Memory B cell (primary cell): Measurements from ENCODE around the gene TUBA8.
"Not testable (repeated sequence)": the region's sequence is repeated elsewhere in the genome, so short reads cannot be mapped to it uniquely, and the experiment has no call there.

Experiments used
- ATAC-seq: fragments of 150-1000 bp; cut with Tn5 transposase; 2 replicates; pipeline ENCODE4 v1.10.0; 2021; ENCODE audit warnings: low read depth, mild to moderate bottlenecking, moderate library complexity
- DNase-seq, 2 donors: peaks; one replicate each; pipeline ENCODE4 v3.0.0; 2022; ENCODE audit warnings: low spot score in 2 of 2
- H3K27ac Mint-ChIP-seq: one replicate; pipeline ENCODE4 v1.8.0; 2022; ENCODE audit warnings: mild to moderate bottlenecking, moderate library complexity, mixed read lengths
- H3K27me3 Mint-ChIP-seq: one replicate; pipeline ENCODE4 v1.8.0; 2022; ENCODE audit warnings: mixed read lengths
- H3K36me3 Mint-ChIP-seq: one replicate; pipeline ENCODE4 v1.8.0; 2022; ENCODE audit warnings: mild to moderate bottlenecking, mixed read lengths
- H3K4me1 Mint-ChIP-seq: one replicate; pipeline ENCODE4 v1.8.0; 2022; ENCODE audit warnings: mixed read lengths
- H3K4me3 Mint-ChIP-seq: one replicate; pipeline ENCODE4 v1.8.0; 2022; ENCODE audit warnings: mild to moderate bottlenecking, moderate library complexity, mixed read lengths
- H3K9me3 Mint-ChIP-seq: one replicate; pipeline ENCODE4 v1.8.0; 2022; ENCODE audit warnings: mixed read lengths

Gene TUBA8

GRCh38 chr22:18071307-18071967 is 39.2 kb upstream of the TUBA8 start:
- not testable (repeated sequence) for DNase-seq, H3K36me3 Mint-ChIP-seq, H3K27me3 Mint-ChIP-seq, H3K9me3 Mint-ChIP-seq
- H3K27ac Mint-ChIP-seq = peak overlapping the region; percentile 19
- H3K4me1 Mint-ChIP-seq = peaks cover 46% of the 10 kb centered on the region
- peak overlapping the region; percentile 47 for H3K4me3 Mint-ChIP-seq
- peak; percentile 26 for ATAC-seq

- no peak for DNase-seq
- peak overlapping the region; percentile 19 for H3K27ac Mint-ChIP-seq
- peaks cover 45% of the 10 kb centered on the region for H3K4me1 Mint-ChIP-seq
- H3K9me3 Mint-ChIP-seq = no peaks in the 10 kb centered on the region
- ATAC-seq = no peak
- H3K4me3 Mint-ChIP-seq = peak overlapping the region; percentile 47
- H3K36me3 Mint-ChIP-seq = no peaks in the 10 kb centered on the region
- no peaks in the 10 kb centered on the region for H3K27me3 Mint-ChIP-seq
Observed at GRCh38 chr22:18071968-18072310, 38.7 kb upstream of the TUBA8 start.

- ATAC-seq = no peak
- peaks cover 36% of the 10 kb centered on the region for H3K4me1 Mint-ChIP-seq
- H3K27ac Mint-ChIP-seq = no peak overlapping the region
Observed at GRCh38 chr22:18073467-18073866, 37.1 kb upstream of the TUBA8 start.

GRCh38 chr22:18073927-18074326 is 36.7 kb upstream of the TUBA8 start:
- not testable (repeated sequence) for H3K9me3 Mint-ChIP-seq, H3K4me3 Mint-ChIP-seq, ATAC-seq, H3K36me3 Mint-ChIP-seq, H3K27me3 Mint-ChIP-seq, H3K27ac Mint-ChIP-seq, DNase-seq
- peaks cover 34% of the 10 kb centered on the region for H3K4me1 Mint-ChIP-seq

More at GRCh38 chr22:18073467-18073866, 37.1 kb upstream of the TUBA8 start:
- H3K36me3 Mint-ChIP-seq = no peaks in the 10 kb centered on the region
- H3K4me3 Mint-ChIP-seq = no peak overlapping the region
- DNase-seq = no peak
- H3K27me3 Mint-ChIP-seq = no peaks in the 10 kb centered on the region
- no peaks in the 10 kb centered on the region for H3K9me3 Mint-ChIP-seq

GRCh38 chr22:18075101-18075719 is 35.4 kb upstream of the TUBA8 start:
- DNase-seq = no peak
- H3K4me1 Mint-ChIP-seq = peaks cover 39% of the 10 kb centered on the region
- no peak for ATAC-seq
- no peak overlapping the region for H3K4me3 Mint-ChIP-seq
- no peaks in the 10 kb centered on the region for H3K27me3 Mint-ChIP-seq
- H3K9me3 Mint-ChIP-seq = no peaks in the 10 kb centered on the region
- peaks cover 6% of the 10 kb centered on the region for H3K36me3 Mint-ChIP-seq
- H3K27ac Mint-ChIP-seq = no peak overlapping the region

- H3K4me3 Mint-ChIP-seq = peak overlapping the region; percentile 25
- DNase-seq (peak; percentile 62 to 86), ATAC-seq (peak; percentile 11)
- no peaks in the 10 kb centered on the region for H3K27me3 Mint-ChIP-seq
- peaks cover 2% of the 10 kb centered on the region for H3K9me3 Mint-ChIP-seq
- peaks cover 9% of the 10 kb centered on the region for H3K36me3 Mint-ChIP-seq
- H3K27ac Mint-ChIP-seq = peak overlapping the region; percentile 45
- H3K4me1 Mint-ChIP-seq = peaks cover 35% of the 10 kb centered on the region
Observed at GRCh38 chr22:18075720-18076497, 34.7 kb upstream of the TUBA8 start.

- H3K36me3 Mint-ChIP-seq = peaks cover 22% of the 10 kb centered on the region
- ATAC-seq = no peak
- no peaks in the 10 kb centered on the region for H3K27me3 Mint-ChIP-seq
- peak overlapping the region; percentile 87 for H3K4me3 Mint-ChIP-seq
- no peak for DNase-seq
- peaks cover 2% of the 10 kb centered on the region for H3K9me3 Mint-ChIP-seq
- peaks cover 30% of the 10 kb centered on the region for H3K4me1 Mint-ChIP-seq
- peak overlapping the region; percentile 93 for H3K27ac Mint-ChIP-seq
Observed at GRCh38 chr22:18077087-18077638, 33.4 kb upstream of the TUBA8 start.

GRCh38 chr22:18077639-18078328 is 32.8 kb upstream of the TUBA8 start, which contains the start of gene PEX26:
TSS of gene PEX26 (plus strand) at chr22:18077990. CDS start at chr22:18078377, 387 bp downstream.
- peaks cover 27% of the 10 kb centered on the region for H3K36me3 Mint-ChIP-seq
- H3K4me3 Mint-ChIP-seq = peak within 1 kb of the TSS; percentile 87
- no peaks in the 10 kb centered on the region for H3K27me3 Mint-ChIP-seq
- H3K4me1 Mint-ChIP-seq = peaks cover 31% of the 10 kb centered on the region
- DNase-seq (peak; percentile 81 to 91), ATAC-seq (peak; percentile 98)
- H3K27ac Mint-ChIP-seq = peak within 1 kb of the TSS; percentile 93
- peaks cover 2% of the 10 kb centered on the region for H3K9me3 Mint-ChIP-seq

- Mint-ChIP-seq H3K9me3 (peaks cover 2% of the 10 kb centered on the region), H3K27me3 (no peaks in the 10 kb centered on the region), H3K4me3 (peak overlapping the region; percentile 87), H3K36me3 (peaks cover 32% of the 10 kb centered on the region), H3K4me1 (peaks cover 34% of the 10 kb centered on the region), H3K27ac (peak overlapping the region; percentile 77)
- ATAC-seq (no peak), DNase-seq (peak in 1 of 2 donors; percentile 27)
Observed at GRCh38 chr22:18078329-18079041, 32.1 kb upstream of the TUBA8 start.

- H3K9me3 Mint-ChIP-seq = peaks cover 2% of the 10 kb centered on the region
- no peak overlapping the region for H3K27ac Mint-ChIP-seq
- H3K36me3 Mint-ChIP-seq = peaks cover 34% of the 10 kb centered on the region
- H3K27me3 Mint-ChIP-seq = no peaks in the 10 kb centered on the region
- no peak for DNase-seq
- H3K4me1 Mint-ChIP-seq = peaks cover 34% of the 10 kb centered on the region
- ATAC-seq = no peak
- no peak overlapping the region for H3K4me3 Mint-ChIP-seq
Observed at GRCh38 chr22:18079706-18080233, 30.8 kb upstream of the TUBA8 start.

- Mint-ChIP-seq H3K4me1 (peaks cover 29% of the 10 kb centered on the region), H3K4me3 (no peak overlapping the region), H3K9me3 (peaks cover 2% of the 10 kb centered on the region), H3K27ac (no peak overlapping the region), H3K36me3 (peaks cover 36% of the 10 kb centered on the region), H3K27me3 (no peaks in the 10 kb centered on the region)
- DNase-seq (no peak), ATAC-seq (no peak)
Observed at GRCh38 chr22:18081416-18081815, 29.2 kb upstream of the TUBA8 start.

- H3K4me1 Mint-ChIP-seq = peaks cover 23% of the 10 kb centered on the region
- H3K36me3 Mint-ChIP-seq = peaks cover 37% of the 10 kb centered on the region
- no peaks in the 10 kb centered on the region for H3K27me3 Mint-ChIP-seq
- H3K27ac Mint-ChIP-seq = no peak overlapping the region
- no peak for DNase-seq
- H3K9me3 Mint-ChIP-seq = peaks cover 2% of the 10 kb centered on the region
- H3K4me3 Mint-ChIP-seq = peak overlapping the region; percentile 1
- ATAC-seq = no peak
Observed at GRCh38 chr22:18082467-18082866, 28.1 kb upstream of the TUBA8 start.

GRCh38 chr22:18083406-18083805 is 27.2 kb upstream of the TUBA8 start:
- Mint-ChIP-seq H3K9me3 (peaks cover 2% of the 10 kb centered on the region), H3K27ac (no peak overlapping the region), H3K4me1 (peaks cover 23% of the 10 kb centered on the region), H3K27me3 (no peaks in the 10 kb centered on the region), H3K4me3 (no peak overlapping the region), H3K36me3 (peaks cover 43% of the 10 kb centered on the region)
- ATAC-seq = no peak
- DNase-seq = no peak
